ENCODE data around the gene DNAJC13.

- TF ChIP-seq, protein P1, sequence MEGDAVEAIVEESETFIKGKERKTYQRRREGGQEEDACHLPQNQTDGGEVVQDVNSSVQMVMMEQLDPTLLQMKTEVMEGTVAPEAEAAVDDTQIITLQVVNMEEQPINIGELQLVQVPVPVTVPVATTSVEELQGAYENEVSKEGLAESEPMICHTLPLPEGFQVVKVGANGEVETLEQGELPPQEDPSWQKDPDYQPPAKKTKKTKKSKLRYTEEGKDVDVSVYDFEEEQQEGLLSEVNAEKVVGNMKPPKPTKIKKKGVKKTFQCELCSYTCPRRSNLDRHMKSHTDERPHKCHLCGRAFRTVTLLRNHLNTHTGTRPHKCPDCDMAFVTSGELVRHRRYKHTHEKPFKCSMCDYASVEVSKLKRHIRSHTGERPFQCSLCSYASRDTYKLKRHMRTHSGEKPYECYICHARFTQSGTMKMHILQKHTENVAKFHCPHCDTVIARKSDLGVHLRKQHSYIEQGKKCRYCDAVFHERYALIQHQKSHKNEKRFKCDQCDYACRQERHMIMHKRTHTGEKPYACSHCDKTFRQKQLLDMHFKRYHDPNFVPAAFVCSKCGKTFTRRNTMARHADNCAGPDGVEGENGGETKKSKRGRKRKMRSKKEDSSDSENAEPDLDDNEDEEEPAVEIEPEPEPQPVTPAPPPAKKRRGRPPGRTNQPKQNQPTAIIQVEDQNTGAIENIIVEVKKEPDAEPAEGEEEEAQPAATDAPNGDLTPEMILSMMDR (IDR thresholded peaks at IDR 0.05 in 8 of 11, conservative IDR thresholded peaks at IDR 0.05 in 3 of 11), result no peak
- TF ChIP-seq POLR2A (IDR thresholded peaks at IDR 0.05), result no peak
These were observed 34.6 kb upstream of the DNAJC13 start for GRCh38 chr3:132382688-132383194.
